ENCODE measurements around the gene UBAC2.

GRCh38 chr13:99310382-99311031 is 109.9 kb downstream of the UBAC2 start:
- TF ChIP-seq POLR2A (IDR thresholded peaks at IDR 0.05; ENCODE audit: low read depth, low read length) = no peak
- no peak for TF ChIP-seq CTCF (IDR thresholded peaks at IDR 0.05; ENCODE audit: extremely low read depth in 1 of 2, insufficient read depth in 1 of 2, low read depth in 1 of 2, low read length in 2 of 2)
- no peak for TF ChIP-seq EZH2 (IDR thresholded peaks at IDR 0.05; ENCODE audit: borderline replicate concordance, low read depth, low read length, severe bottlenecking)
- no peak for TF ChIP-seq JUN (IDR thresholded peaks at IDR 0.05; ENCODE audit: borderline replicate concordance, insufficient read depth, insufficient read length, low read depth)
- no peak for TF ChIP-seq POLR2AphosphoS5 (IDR thresholded peaks at IDR 0.05; ENCODE audit: insufficient read depth, low read depth, low read length)
- no peak for TF ChIP-seq MAX (IDR thresholded peaks at IDR 0.05; ENCODE audit: insufficient read depth, insufficient read length)
